GM19099 (cell line): Measurements from ENCODE around the gene FXYD1.

Experiments
- POLR2A ChIP-seq: IDR thresholded peaks from 3 replicates; pipeline ENCODE4 v1.6.1; 2011; ENCODE audit warnings: low read depth; ENCODE audit not compliant: insufficient read length; ENCODE audit errors: extremely low read depth

FXYD1 gene

DNA sequence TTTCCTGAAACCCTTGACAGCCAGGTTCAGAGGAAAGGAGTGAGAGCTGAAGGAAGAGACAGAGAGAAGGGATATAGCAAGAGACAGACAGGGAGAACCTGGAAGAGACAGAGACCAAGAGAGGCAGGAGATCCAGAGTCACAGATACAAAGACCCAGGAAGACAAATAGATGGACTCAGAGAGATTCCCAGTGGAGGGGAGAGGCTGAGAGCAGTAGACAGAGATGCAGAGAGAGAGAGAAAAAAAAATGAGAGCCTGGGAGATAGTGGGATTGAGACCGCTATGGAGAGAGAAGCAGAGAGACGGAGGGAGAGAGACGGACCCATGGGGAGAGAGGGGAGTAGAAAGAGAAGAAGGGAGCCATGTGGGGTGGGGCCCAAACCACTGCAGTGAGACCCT, 5.2 kb downstream of the FXYD1 start:
- TF ChIP-seq POLR2A = no peak

DNA sequence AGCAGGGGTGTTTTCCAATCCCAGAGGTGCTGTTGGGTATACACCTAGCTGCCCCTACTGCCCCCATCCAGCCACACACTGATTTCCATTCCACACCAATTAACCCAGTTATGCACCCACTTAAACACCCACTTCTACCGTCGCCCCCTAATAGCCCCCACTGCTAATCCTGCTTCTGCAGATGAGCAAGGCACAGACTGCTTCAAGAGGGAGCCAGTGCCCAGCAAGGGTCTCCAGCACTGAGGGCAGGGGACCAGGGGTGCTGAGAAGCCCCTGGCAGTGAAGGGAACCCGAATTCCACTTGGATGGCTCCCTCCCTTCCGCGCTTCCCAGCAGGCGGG, 5.6 kb downstream of the FXYD1 start:
- no peak for TF ChIP-seq POLR2A

GRCh38 chr19:35144600-35145436, 6.2 kb downstream of the FXYD1 start:
- no peak for TF ChIP-seq POLR2A

DNA sequence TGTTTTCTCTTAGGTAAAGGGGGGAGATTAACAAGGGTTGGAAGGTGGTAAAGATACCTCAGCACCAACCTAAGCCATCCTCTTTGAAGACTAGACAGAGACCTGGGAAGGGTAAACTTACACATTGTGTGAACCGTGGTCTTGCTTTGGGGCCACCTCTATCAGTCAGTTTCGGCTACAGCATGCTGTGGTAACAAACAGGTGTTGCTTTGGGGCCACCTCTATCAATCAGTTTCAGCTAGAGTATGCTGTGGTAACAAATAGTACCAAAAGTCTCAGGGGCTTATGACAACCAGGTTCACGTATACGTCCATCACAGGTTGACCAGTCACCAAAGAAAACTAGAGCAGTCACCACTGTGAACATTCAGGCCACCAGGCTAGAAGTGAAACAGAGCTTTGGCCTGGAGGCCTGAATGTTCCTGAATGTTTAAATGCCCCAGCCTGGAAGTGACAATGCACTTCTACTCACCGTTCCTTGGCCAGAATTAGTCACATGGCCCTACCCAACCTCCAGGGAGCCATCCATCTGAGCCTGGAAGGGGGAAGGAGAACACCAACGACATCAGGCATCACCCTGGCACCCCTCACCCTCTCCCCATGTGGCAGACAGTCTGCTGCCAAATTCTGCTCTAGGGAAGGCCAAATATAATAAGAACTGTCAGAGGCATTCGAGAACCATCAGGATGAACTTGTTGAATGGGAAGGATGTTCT, 8.3 kb downstream of the FXYD1 start:
- no peak for TF ChIP-seq POLR2A

GRCh38 chr19:35149463-35149862, 10.8 kb downstream of the FXYD1 start:
- no peak for TF ChIP-seq POLR2A

DNA sequence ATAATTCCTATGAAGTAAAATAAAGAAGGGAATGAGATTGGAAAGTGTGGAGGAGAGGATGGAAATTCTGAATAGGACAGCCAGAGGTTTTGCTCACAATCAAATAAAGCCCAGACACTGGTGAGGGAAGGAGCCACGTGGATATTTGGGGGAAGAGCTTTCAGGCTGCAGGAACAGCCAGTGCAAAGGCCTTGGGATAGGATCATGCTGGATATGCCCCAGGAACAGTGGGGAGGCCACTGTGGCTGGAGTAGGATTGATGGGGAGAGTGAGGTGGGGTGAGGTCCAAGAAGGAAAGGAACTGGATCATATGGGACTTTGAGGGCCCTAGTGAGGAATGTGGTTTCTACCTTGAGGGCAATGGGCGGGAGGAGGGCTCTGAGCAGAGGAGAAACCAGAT, 11.8 kb downstream of the FXYD1 start:
- TF ChIP-seq POLR2A = no peak

DNA sequence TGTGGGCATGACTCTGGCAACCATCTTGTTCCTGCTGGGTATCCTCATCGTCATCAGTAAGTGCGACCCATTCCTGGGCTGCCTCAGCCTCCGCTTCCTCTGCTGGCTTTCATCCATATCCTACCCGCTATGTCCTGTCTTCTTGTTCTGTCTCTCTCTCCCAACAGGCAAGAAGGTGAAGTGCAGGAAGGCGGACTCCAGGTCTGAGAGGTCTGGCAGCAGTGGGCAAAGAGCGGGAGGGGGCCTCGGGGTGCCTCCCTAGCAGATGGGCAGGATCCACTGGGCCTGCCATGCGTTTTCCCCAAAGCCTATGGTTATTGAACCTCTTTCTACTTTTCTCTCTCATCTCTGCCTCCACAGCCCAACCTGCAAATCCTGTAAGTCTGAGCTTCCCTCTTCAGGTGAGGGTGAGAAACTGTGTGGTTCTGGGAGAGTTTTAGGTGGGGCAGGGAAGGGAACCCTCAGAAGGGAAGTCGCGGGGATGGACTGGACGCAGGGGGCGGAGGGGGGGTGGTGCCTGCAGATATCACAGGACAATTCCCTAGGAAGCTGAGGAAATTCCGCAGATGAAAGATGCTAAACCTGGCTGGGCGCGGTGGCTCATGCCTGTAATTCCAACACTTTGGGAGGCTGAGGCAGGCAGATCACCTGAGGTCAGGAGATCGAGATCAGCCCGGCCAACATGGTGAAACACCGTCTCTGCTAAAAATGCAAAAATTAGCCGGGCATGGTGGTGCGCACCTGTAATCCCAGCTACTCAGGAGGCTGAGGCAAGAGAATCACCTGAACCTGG, 12.8 kb downstream of the FXYD1 start:
- TF ChIP-seq POLR2A = no peak

GRCh38 chr19:35153701-35154524, 15.3 kb downstream of the FXYD1 start:
- TF ChIP-seq POLR2A = no peak

- TF ChIP-seq POLR2A = peak; percentile 46
These were observed 16.1 kb downstream of the FXYD1 start, which contains the start of gene FXYD5 for GRCh38 chr19:35154525-35155406. FXYD5 (plus strand) TSS chr19:35154735; CDS start chr19:35155551, 816 bp downstream.

DNA sequence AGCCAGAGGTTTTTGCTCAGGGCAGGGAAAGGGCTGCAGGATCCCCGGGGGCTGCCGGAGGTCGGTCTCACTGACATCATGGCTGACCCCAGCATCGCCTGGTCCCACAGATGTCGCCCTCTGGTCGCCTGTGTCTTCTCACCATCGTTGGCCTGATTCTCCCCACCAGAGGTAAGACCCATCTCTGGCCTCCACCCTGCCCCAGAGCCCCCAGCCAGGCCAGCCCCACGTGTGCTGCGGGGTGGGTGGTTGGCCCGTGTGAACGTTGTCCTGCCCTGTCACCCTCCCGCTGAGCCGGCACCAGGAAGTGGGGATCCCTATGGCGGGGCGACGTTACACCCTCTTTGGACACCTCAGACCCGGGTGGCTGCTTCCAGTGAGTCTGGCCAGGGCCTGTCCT, 16.8 kb downstream of the FXYD1 start:
- TF ChIP-seq POLR2A = no peak

- no peak for TF ChIP-seq POLR2A
These were observed 17.5 kb downstream of the FXYD1 start for GRCh38 chr19:35155981-35156672.

- no peak for TF ChIP-seq POLR2A
These were observed 18.0 kb downstream of the FXYD1 start for GRCh38 chr19:35156673-35157014.

GRCh38 chr19:35157431-35157830, 18.8 kb downstream of the FXYD1 start:
- no peak for TF ChIP-seq POLR2A

DNA sequence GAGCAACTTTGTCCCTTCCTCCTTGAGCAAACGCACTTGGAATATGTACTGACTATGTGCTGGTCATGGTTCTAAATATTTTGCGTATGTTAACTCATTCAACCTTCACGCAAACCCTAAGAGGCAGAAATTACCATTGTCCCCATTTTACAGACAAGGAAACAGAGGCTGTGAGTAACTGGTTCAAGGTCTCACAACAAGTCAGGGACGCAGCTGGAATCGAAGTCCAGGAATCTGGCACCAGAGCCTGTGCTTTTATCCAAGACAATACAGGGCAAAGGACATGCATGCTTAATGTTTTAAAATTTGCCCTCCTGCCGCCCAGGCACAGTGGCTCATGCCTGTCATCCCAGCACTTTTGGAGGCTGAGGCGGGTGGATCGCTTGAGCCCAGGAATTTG, 21.0 kb downstream of the FXYD1 start:
- TF ChIP-seq POLR2A = no peak
